Mesenchymal stem cell (in vitro differentiated cells and primary cell): ENCODE measurements around the gene OR5AR1.

Experiments used
- DNase-seq: peaks from one replicate; pipeline ENCODE4 v3.0.0-alpha.2; 2013
- H2AFZ ChIP-seq: one replicate; pipeline ENCODE4 v1.6.1; 2013; ENCODE audit warnings: low read depth, mild to moderate bottlenecking, control low read depth, inconsistent platforms, low read length, moderate library complexity
- H2AK5ac ChIP-seq: 2 replicates; pipeline ENCODE4 v1.6.1; 2013; ENCODE audit warnings: low read length, moderate library complexity, mild to moderate bottlenecking, inconsistent platforms; ENCODE audit not compliant: severe bottlenecking
- H2BK120ac ChIP-seq: one replicate; pipeline ENCODE4 v1.6.1; 2013; ENCODE audit warnings: low read depth, mild to moderate bottlenecking, inconsistent platforms, low read length, moderate library complexity
- H2BK12ac ChIP-seq, 2 experiments: one replicate each; pipeline ENCODE4 v1.6.1; 2013; ENCODE audit warnings: inconsistent platforms in 2 of 2, low read length in 2 of 2, mild to moderate bottlenecking in 2 of 2, moderate library complexity in 2 of 2, control low read depth in 1 of 2
- H2BK15ac ChIP-seq: one replicate; pipeline ENCODE4 v1.6.1; 2013; ENCODE audit warnings: mild to moderate bottlenecking, low read depth, inconsistent platforms; ENCODE audit not compliant: poor library complexity, severe bottlenecking
- H2BK5ac ChIP-seq: 2 replicates; pipeline ENCODE4 v1.6.1; 2013; ENCODE audit warnings: low read depth, mild to moderate bottlenecking, low read length, control low read depth, inconsistent platforms; ENCODE audit not compliant: poor library complexity, severe bottlenecking
- H3K14ac ChIP-seq, 2 experiments: one replicate each; pipeline ENCODE4 v1.6.1; 2013; ENCODE audit warnings: inconsistent platforms in 2 of 2, low read length in 2 of 2, control low read depth in 1 of 2, mild to moderate bottlenecking in 1 of 2, moderate library complexity in 1 of 2
- H3K18ac ChIP-seq, 2 experiments: one replicate each; pipeline ENCODE4 v1.6.1; 2013; ENCODE audit warnings: inconsistent platforms in 2 of 2, low read length in 2 of 2, control low read depth in 1 of 2, low read depth in 1 of 2, mild to moderate bottlenecking in 1 of 2
- H3K23ac ChIP-seq, 2 experiments: one replicate each; pipeline ENCODE4 v1.6.1; 2013; ENCODE audit warnings: inconsistent platforms in 2 of 2, low read length in 2 of 2, mild to moderate bottlenecking in 2 of 2, moderate library complexity in 2 of 2, control low read depth in 1 of 2
- H3K27ac ChIP-seq: 2 replicates; pipeline ENCODE4 v1.5.1; 2013; ENCODE audit warnings: mild to moderate bottlenecking, moderate library complexity, low read length, control low read depth, inconsistent platforms; ENCODE audit not compliant: poor library complexity, severe bottlenecking
- H3K27me3 ChIP-seq, 2 experiments: 2 replicates each; pipeline versions ENCODE4 v1.6.1 to v1.7.0; 2013; ENCODE audit warnings: low read length in 2 of 2, mild to moderate bottlenecking in 2 of 2, moderate library complexity in 2 of 2, control low read depth in 1 of 2, inconsistent platforms in 1 of 2; ENCODE audit not compliant: control insufficient read depth in 1 of 2, insufficient read depth in 1 of 2
- H3K36me3 ChIP-seq, 2 experiments: 2 replicates each; pipeline versions ENCODE4 v1.6.1 to v1.7.0; 2013; ENCODE audit warnings: low read length in 2 of 2, control low read depth in 1 of 2, inconsistent platforms in 1 of 2, low read depth in 1 of 2, mild to moderate bottlenecking in 1 of 2; ENCODE audit not compliant: insufficient read depth in 2 of 2, control insufficient read depth in 1 of 2
- H3K4ac ChIP-seq, 2 experiments: one replicate each; pipeline ENCODE4 v1.6.1; 2013; ENCODE audit warnings: inconsistent platforms in 2 of 2, low read length in 2 of 2, mild to moderate bottlenecking in 2 of 2, moderate library complexity in 2 of 2, control low read depth in 1 of 2, low read depth in 1 of 2
- H3K4me1 ChIP-seq: 2 replicates; pipeline ENCODE4 v1.6.1; 2013; ENCODE audit warnings: low read depth, low read length, control low read depth; ENCODE audit not compliant: control insufficient read depth, insufficient read depth
- H3K4me2 ChIP-seq: 2 replicates; pipeline ENCODE4 v1.6.1; 2013; ENCODE audit warnings: low read length, mild to moderate bottlenecking, inconsistent platforms; ENCODE audit not compliant: poor library complexity, severe bottlenecking
- H3K4me3 ChIP-seq, 2 experiments: 2 replicates each; pipeline versions ENCODE4 v1.5.1 to v1.7.0; 2013; ENCODE audit warnings: low read length in 2 of 2, mild to moderate bottlenecking in 2 of 2, control low read depth in 1 of 2, low read depth in 1 of 2; ENCODE audit not compliant: insufficient read depth in 1 of 2
- H3K79me1 ChIP-seq: replicated peaks from 2 replicates; pipeline ENCODE4 v1.6.1; 2013; ENCODE audit warnings: mild to moderate bottlenecking, control low read depth, low read length, inconsistent platforms; ENCODE audit not compliant: poor library complexity, severe bottlenecking
- H3K9ac ChIP-seq: 2 replicates; pipeline ENCODE4 v1.7.0; 2013; ENCODE audit warnings: mild to moderate bottlenecking, low read length, moderate library complexity
- H3K9me3 ChIP-seq: 2 replicates; pipeline ENCODE4 v1.7.0; 2013; ENCODE audit warnings: mild to moderate bottlenecking, low read length; ENCODE audit not compliant: control insufficient read depth
- H4K8ac ChIP-seq: one replicate; pipeline ENCODE4 v1.6.1; 2013; ENCODE audit warnings: inconsistent platforms, mild to moderate bottlenecking, low read length, moderate library complexity
- H4K91ac ChIP-seq: one replicate; pipeline ENCODE4 v1.6.1; 2013; ENCODE audit warnings: mild to moderate bottlenecking, low read length, inconsistent platforms
- WGBS: methylation state at CpG from one replicate; pipeline ENCODE4 v1.1.7; 2013; ENCODE audit warnings: mixed read lengths; 5-methylcytosine and 5-hydroxymethylcytosine counted together

OR5AR1 gene

DNA sequence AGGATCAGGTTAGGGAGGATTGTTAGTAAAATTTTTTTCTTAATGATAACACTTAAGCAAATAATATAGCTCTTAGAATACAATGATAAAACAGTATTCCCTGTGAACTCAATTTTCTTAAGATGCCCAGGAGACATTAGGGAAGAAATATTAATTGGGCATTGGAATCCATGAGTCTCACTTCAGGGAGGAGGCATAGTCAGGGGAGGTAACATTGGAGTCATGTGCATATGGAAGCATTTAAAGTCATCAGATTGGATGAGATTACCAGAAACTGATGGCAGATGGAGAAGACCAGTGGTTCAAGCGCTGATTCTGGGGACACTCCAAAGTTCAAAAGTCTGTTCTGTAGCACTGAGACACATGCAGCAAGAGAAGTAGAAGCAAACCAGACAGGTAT, 35.3 kb downstream of the OR5AR1 start, which contains the start of gene OR9G1:
Gene OR9G1, plus strand, starts transcription at position 301 of the 400 bp plus-strand sequence. CDS start 1,293 bp downstream, outside the sequence.
- no peak within 1 kb of the TSS for H3K4me3 ChIP-seq
- H3K4ac ChIP-seq = no peak within 1 kb of the TSS
- H3K4me1 ChIP-seq = no peaks in the 10 kb centered on the region
- no peak within 1 kb of the TSS for H4K8ac ChIP-seq
- H3K36me3 ChIP-seq = no peaks in the 10 kb centered on the region
- H3K18ac ChIP-seq = no peak within 1 kb of the TSS
- H3K27me3 ChIP-seq = no peaks in the 10 kb centered on the region
- no peak for DNase-seq
- H2BK5ac ChIP-seq = no peak within 1 kb of the TSS
- no peak within 1 kb of the TSS for H3K23ac ChIP-seq
- H3K9ac ChIP-seq = no peak within 1 kb of the TSS
- no peak within 1 kb of the TSS for H2AK5ac ChIP-seq
- H2BK15ac ChIP-seq = no peak within 1 kb of the TSS
- no peaks in the 10 kb centered on the region for H3K9me3 ChIP-seq
- H3K27ac ChIP-seq = no peak within 1 kb of the TSS
- no peak within 1 kb of the TSS for H2AFZ ChIP-seq
- H4K91ac ChIP-seq = no peak within 1 kb of the TSS
- no peak within 1 kb of the TSS for H3K4me2 ChIP-seq
- no peaks in the 10 kb centered on the region for H3K79me1 ChIP-seq
- 89% methylated on average over 1 of the region's 1 CpG for WGBS
- H3K14ac ChIP-seq = no peak within 1 kb of the TSS
- no peak within 1 kb of the TSS for H2BK120ac ChIP-seq
- H2BK12ac ChIP-seq = no peak within 1 kb of the TSS

DNA sequence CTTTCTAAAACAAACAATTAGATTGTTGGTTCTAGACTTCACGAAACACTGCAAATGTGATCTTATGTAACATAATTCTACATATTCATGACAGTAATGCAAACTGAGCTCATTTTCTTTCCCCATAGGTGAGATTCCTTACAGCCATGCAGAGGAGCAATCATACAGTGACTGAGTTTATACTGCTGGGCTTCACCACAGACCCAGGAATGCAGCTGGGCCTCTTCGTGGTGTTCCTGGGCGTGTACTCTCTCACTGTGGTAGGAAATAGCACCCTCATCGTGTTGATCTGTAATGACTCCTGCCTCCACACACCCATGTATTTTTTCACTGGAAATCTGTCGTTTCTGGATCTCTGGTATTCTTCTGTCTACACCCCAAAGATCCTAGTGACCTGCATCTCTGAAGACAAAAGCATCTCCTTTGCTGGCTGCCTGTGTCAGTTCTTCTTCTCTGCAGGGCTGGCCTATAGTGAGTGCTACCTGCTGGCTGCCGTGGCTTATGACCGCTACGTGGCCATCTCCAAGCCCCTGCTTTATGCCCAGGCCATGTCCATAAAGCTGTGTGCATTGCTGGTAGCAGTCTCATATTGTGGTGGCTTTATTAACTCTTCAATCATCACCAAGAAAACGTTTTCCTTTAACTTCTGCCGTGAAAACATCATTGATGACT, 36.9 kb downstream of the OR5AR1 start:
- H3K14ac ChIP-seq = no peak overlapping the region
- no peak overlapping the region for H3K4me2 ChIP-seq
- no peak overlapping the region for H4K8ac ChIP-seq
- H3K18ac ChIP-seq = no peak overlapping the region
- no peaks in the 10 kb centered on the region for H3K79me1 ChIP-seq
- DNase-seq = no peak
- no peak overlapping the region for H2AFZ ChIP-seq
- no peak overlapping the region for H2BK5ac ChIP-seq
- no peak overlapping the region for H2BK120ac ChIP-seq
- H3K23ac ChIP-seq = no peak overlapping the region
- H3K4me3 ChIP-seq = no peak overlapping the region
- no peaks in the 10 kb centered on the region for H3K36me3 ChIP-seq
- no peak overlapping the region for H4K91ac ChIP-seq
- no peak overlapping the region for H2BK12ac ChIP-seq
- no peaks in the 10 kb centered on the region for H3K4me1 ChIP-seq
- no peak overlapping the region for H3K27ac ChIP-seq
- no peak overlapping the region for H3K4ac ChIP-seq
- H3K9me3 ChIP-seq = no peaks in the 10 kb centered on the region
- H2BK15ac ChIP-seq = no peak overlapping the region
- H3K9ac ChIP-seq = no peak overlapping the region
- WGBS = 54% methylated on average over 10 of the region's 10 CpGs
- H3K27me3 ChIP-seq = no peaks in the 10 kb centered on the region
- H2AK5ac ChIP-seq = no peak overlapping the region

DNA sequence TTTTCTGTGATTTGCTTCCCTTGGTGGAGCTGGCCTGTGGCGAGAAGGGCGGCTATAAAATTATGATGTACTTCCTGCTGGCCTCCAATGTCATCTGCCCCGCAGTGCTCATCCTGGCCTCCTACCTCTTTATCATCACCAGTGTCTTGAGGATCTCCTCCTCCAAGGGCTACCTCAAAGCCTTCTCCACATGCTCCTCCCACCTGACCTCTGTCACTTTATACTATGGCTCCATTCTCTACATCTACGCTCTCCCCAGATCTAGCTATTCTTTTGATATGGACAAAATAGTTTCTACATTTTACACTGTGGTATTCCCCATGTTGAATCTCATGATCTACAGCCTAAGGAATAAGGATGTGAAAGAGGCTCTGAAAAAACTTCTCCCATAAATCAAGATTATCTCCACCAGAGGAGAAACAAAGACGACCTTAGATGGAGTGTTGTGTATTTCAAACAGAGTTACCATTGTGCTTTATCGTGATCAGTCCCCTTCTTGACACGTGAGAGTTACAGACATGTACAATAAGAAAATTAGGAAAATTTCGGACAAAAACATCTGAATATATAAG, 37.5 kb downstream of the OR5AR1 start:
- no peak overlapping the region for H4K8ac ChIP-seq
- H2BK120ac ChIP-seq = no peak overlapping the region
- no peak overlapping the region for H2AK5ac ChIP-seq
- no peaks in the 10 kb centered on the region for H3K9me3 ChIP-seq
- H3K27me3 ChIP-seq = no peaks in the 10 kb centered on the region
- H3K4ac ChIP-seq = no peak overlapping the region
- H4K91ac ChIP-seq = no peak overlapping the region
- no peak overlapping the region for H3K18ac ChIP-seq
- WGBS = 65% methylated on average over 7 of the region's 8 CpGs
- no peaks in the 10 kb centered on the region for H3K79me1 ChIP-seq
- H3K9ac ChIP-seq = no peak overlapping the region
- H3K36me3 ChIP-seq = no peaks in the 10 kb centered on the region
- no peak overlapping the region for H2BK5ac ChIP-seq
- no peak overlapping the region for H2BK15ac ChIP-seq
- no peaks in the 10 kb centered on the region for H3K4me1 ChIP-seq
- H3K23ac ChIP-seq = no peak overlapping the region
- H3K14ac ChIP-seq = no peak overlapping the region
- no peak overlapping the region for H2BK12ac ChIP-seq
- H2AFZ ChIP-seq = no peak overlapping the region
- no peak overlapping the region for H3K27ac ChIP-seq
- no peak overlapping the region for H3K4me3 ChIP-seq
- no peak overlapping the region for H3K4me2 ChIP-seq
- no peak for DNase-seq

DNA sequence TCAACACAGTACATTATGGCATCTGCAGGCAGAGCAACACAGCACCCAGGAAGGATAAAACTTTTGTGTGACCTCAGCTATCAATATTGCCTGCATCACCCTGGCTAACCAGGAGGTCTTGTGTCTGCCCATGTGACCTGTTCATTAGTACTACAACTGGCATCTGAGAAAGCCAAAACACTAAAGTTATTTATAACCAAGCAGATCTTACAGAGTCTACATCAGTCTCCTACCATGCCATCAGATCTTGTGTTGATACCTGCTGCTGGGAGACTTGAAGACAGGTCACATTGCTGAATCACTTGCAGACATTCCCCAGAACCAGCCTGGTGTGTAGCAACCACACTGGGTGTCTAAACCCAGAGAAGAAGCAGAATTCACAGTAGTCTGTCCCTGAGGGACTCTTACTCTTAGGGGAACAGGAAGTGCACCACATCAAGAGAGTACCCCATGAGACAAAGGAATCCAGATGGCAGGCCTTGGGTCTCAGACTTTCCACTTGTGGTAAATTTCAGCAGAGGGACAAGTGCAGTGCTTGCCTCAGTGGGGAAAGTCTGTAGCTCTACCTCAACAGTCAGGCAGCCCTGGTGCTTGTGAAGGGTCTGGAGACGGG, 42.4 kb downstream of the OR5AR1 start:
- WGBS = 69% methylated on average over 1 of the region's 1 CpG
- Histone ChIP-seq H3K27ac (no peak overlapping the region), H3K79me1 (no peaks in the 10 kb centered on the region), H3K23ac (no peak overlapping the region), H4K8ac (no peak overlapping the region), H3K27me3 (no peaks in the 10 kb centered on the region), H2BK120ac (no peak overlapping the region), H2BK15ac (no peak overlapping the region), H2BK5ac (no peak overlapping the region), H3K36me3 (no peaks in the 10 kb centered on the region), H3K4me3 (no peak overlapping the region), H3K4me1 (no peaks in the 10 kb centered on the region), H3K9ac (no peak overlapping the region), H3K14ac (no peak overlapping the region), H4K91ac (no peak overlapping the region), H2AFZ (no peak overlapping the region), H3K9me3 (peaks cover 6% of the 10 kb centered on the region), H3K18ac (no peak overlapping the region), H2AK5ac (no peak overlapping the region), H2BK12ac (no peak overlapping the region), H3K4me2 (no peak overlapping the region), H3K4ac (no peak overlapping the region)
- no peak for DNase-seq
